ENCODE measurements around the gene HTR6. TPM values are rescaled to one million over a fixed set of nuclear protein-coding genes. Genes with fewer than 3 reads are reported as not detected.

Gene HTR6
- total RNA-seq, 2 experiments from 2014 or later, result not detected

DNA sequence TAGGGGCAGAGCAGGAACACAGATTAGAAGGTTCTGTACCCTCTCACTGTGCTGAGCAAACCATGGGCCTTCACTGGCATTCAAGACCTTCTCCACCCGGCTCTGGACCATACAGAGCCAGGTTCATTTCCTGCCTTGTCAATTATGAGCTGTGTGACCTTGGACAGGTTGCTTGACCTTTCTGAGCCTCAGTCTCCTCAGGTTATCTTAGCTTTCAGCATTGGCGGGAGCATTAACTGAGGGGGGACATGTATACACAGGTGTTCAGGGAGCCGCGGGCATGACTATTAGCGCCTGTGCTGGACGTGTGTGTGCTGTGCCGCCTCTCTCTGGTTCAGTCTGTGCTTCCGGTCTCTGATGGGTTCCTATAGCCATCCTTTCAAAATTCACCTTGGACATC is 32.1 kb downstream of the HTR6 start:
- intact Hi-C loops (cut with micrococcal nuclease; ENCODE audit: unreplicated experiment), result no loop called here
- CTCF ChIA-PET (ENCODE audit: unreplicated experiment), result no interaction called here

DNA sequence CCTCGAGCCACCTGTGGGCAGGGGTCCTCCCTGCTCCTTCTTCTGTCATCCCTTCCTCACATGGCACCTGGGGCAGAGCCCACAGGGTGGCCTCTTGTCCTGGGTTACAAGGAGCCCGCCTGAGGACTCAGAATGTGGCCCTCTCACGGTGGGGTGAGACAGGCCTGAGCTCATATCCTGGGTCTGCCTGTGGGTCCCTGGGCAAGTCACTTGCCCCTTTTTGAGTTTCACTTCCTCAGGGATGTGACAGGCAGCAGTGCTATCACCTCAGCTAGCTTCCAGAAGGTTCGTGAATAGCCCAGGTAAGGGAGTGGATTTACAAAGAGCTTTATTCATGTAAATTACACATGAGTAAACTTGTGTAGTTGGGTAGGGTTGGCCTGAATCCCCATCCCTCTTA is 33.5 kb downstream of the HTR6 start:
- no peak overlapping the region for H3K4me2 ChIP-seq (ENCODE audit: low read length)
- CTCF ChIA-PET (ENCODE audit: unreplicated experiment), result no interaction called here
- no peaks in the 10 kb centered on the region for H4K20me1 ChIP-seq (ENCODE audit: insufficient read depth, low read length)
- H3K36me3 ChIP-seq (ENCODE audit: insufficient read depth, low read length), result no peaks in the 10 kb centered on the region
- no peak for TF ChIP-seq EZH2phosphoT487 (IDR thresholded peaks at IDR 0.05; ENCODE audit: borderline replicate concordance, low read depth, low read length)
- TF ChIP-seq, protein P1, sequence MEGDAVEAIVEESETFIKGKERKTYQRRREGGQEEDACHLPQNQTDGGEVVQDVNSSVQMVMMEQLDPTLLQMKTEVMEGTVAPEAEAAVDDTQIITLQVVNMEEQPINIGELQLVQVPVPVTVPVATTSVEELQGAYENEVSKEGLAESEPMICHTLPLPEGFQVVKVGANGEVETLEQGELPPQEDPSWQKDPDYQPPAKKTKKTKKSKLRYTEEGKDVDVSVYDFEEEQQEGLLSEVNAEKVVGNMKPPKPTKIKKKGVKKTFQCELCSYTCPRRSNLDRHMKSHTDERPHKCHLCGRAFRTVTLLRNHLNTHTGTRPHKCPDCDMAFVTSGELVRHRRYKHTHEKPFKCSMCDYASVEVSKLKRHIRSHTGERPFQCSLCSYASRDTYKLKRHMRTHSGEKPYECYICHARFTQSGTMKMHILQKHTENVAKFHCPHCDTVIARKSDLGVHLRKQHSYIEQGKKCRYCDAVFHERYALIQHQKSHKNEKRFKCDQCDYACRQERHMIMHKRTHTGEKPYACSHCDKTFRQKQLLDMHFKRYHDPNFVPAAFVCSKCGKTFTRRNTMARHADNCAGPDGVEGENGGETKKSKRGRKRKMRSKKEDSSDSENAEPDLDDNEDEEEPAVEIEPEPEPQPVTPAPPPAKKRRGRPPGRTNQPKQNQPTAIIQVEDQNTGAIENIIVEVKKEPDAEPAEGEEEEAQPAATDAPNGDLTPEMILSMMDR (conservative IDR thresholded peaks at IDR 0.05; ENCODE audit: low read length), result no peak
- H3K9me2 ChIP-seq (ENCODE audit: insufficient read depth, low read length), result no peaks in the 10 kb centered on the region
- POLR2A ChIA-PET, result interaction anchor here (0.5 to 1.1 kb wide), 2 partner anchors 21 to 163 kb away, joined by 3 to 6 read pairs; no protein-coding TSS in a partner anchor
- H3K4me3 ChIP-seq (ENCODE audit: low read depth, low read length, poor library complexity, severe bottlenecking), result no peak overlapping the region
- no peak overlapping the region for H3K27ac ChIP-seq (ENCODE audit: low read depth, low read length, poor library complexity, severe bottlenecking)
- BruUV-seq (replicated peaks), result no TSS peak
- H3K4me1 ChIP-seq (ENCODE audit: insufficient read depth, low read length, poor library complexity, severe bottlenecking), result peaks cover 9% of the 10 kb centered on the region
- no peak overlapping the region for H2AFZ ChIP-seq (ENCODE audit: low read length)
- no peaks in the 10 kb centered on the region for H3K79me2 ChIP-seq (ENCODE audit: insufficient read depth, low read depth, low read length)
- DNase-seq (ENCODE audit: low spot score), result peak; percentile 58
- H3K9me3 ChIP-seq (ENCODE audit: low read length), result no peaks in the 10 kb centered on the region
- intact Hi-C loops (cut with micrococcal nuclease; ENCODE audit: unreplicated experiment), result no loop called here

More for the DNA sequence above, 32.1 kb downstream of the HTR6 start:
- no peaks in the 10 kb centered on the region for H3K9me2 ChIP-seq (ENCODE audit: insufficient read depth, low read length)
- H3K4me2 ChIP-seq (ENCODE audit: low read length), result no peak overlapping the region
- peaks cover 9% of the 10 kb centered on the region for H3K4me1 ChIP-seq (ENCODE audit: insufficient read depth, low read length, poor library complexity, severe bottlenecking)
- H3K9me3 ChIP-seq (ENCODE audit: low read length), result no peaks in the 10 kb centered on the region
- TF ChIP-seq, protein P1 (conservative IDR thresholded peaks at IDR 0.05; ENCODE audit: low read length), result no peak
- no peak for TF ChIP-seq EZH2phosphoT487 (IDR thresholded peaks at IDR 0.05; ENCODE audit: borderline replicate concordance, low read depth, low read length)
- POLR2A ChIA-PET, result no interaction called here
- H3K27ac ChIP-seq (ENCODE audit: low read depth, low read length, poor library complexity, severe bottlenecking), result no peak overlapping the region
- no peaks in the 10 kb centered on the region for H4K20me1 ChIP-seq (ENCODE audit: insufficient read depth, low read length)
- no peaks in the 10 kb centered on the region for H3K79me2 ChIP-seq (ENCODE audit: insufficient read depth, low read depth, low read length)
- BruUV-seq (replicated peaks), result no TSS peak
- H2AFZ ChIP-seq (ENCODE audit: low read length), result no peak overlapping the region
- H3K36me3 ChIP-seq (ENCODE audit: insufficient read depth, low read length), result no peaks in the 10 kb centered on the region
- H3K4me3 ChIP-seq (ENCODE audit: low read depth, low read length, poor library complexity, severe bottlenecking), result no peak overlapping the region
- DNase-seq (ENCODE audit: low spot score), result no peak

DNA sequence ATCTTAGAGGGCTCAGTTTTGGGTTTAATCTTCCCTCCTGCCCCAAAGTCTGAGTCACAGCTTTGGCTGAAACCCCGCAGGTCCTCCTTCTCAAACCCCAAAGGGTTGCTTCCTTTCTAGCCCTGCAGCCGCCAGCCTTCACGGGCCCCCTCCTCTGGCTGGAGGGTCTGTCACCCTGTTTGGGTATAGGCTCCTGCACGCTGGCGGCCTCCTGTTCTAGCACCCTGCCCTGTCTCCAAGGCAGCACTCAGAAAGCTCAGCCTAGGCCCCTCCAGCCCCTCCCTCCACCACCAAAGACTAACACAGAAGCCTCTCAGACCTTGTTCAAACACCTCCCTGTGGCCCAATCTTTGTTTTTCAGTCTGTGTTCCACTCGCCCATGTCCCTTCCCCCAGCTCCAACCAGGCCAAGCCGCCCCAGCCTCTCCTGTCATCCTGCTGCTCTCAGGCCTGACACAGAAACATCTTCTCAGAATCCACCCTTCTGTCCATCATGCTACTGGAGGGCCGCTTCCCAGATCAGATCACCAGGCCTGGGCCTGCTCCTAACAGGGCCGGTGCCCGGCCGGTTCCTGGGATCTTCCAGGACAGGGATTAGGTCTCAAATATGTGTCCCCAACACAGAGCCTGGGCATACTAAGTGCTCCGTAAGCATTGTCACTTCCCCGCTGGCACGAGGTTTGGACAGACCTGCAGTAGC is 35.6 kb downstream of the HTR6 start:
- Histone ChIP-seq H3K4me3 (ENCODE audit: low read depth, low read length, poor library complexity, severe bottlenecking) (no peak overlapping the region), H3K4me1 (ENCODE audit: insufficient read depth, low read length, poor library complexity, severe bottlenecking) (peaks cover 9% of the 10 kb centered on the region), H3K27ac (ENCODE audit: low read depth, low read length, poor library complexity, severe bottlenecking) (no peak overlapping the region), H3K4me2 (ENCODE audit: low read length) (no peak overlapping the region), H3K9me2 (ENCODE audit: insufficient read depth, low read length) (no peaks in the 10 kb centered on the region), H3K79me2 (ENCODE audit: insufficient read depth, low read depth, low read length) (no peaks in the 10 kb centered on the region), H3K36me3 (ENCODE audit: insufficient read depth, low read length) (no peaks in the 10 kb centered on the region), H2AFZ (ENCODE audit: low read length) (no peak overlapping the region), H4K20me1 (ENCODE audit: insufficient read depth, low read length) (no peaks in the 10 kb centered on the region), H3K9me3 (ENCODE audit: low read length) (no peaks in the 10 kb centered on the region)
- intact Hi-C loops (cut with micrococcal nuclease; ENCODE audit: unreplicated experiment), result no loop called here
- DNase-seq (ENCODE audit: low spot score), result no peak
- CTCF ChIA-PET (ENCODE audit: unreplicated experiment), result no interaction called here
- POLR2A ChIA-PET, result no interaction called here
- TF ChIP-seq EZH2phosphoT487 (IDR thresholded peaks at IDR 0.05; ENCODE audit: borderline replicate concordance, low read depth, low read length), result no peak
- TF ChIP-seq, protein P1 (conservative IDR thresholded peaks at IDR 0.05; ENCODE audit: low read length), result no peak
- BruUV-seq (replicated peaks), result no TSS peak

Data from OCI-LY7 (cell line).